HepG2 (cell line): ENCODE results near the gene KLHDC1. TPM values are rescaled to one million over a fixed set of nuclear protein-coding genes. Genes with fewer than 3 reads are reported as not detected.

ENCODE experiments used
- CEBPG ChIP-seq: IDR thresholded peaks from 2 replicates; pipeline ENCODE4 v1.6.1; 2016
- CTCF ChIP-seq: sonication (generic); formaldehyde crosslinking; IDR thresholded peaks from 2 replicates; pipeline ENCODE4 v1.5.0; 2020; ENCODE audit warnings: mild to moderate bottlenecking, missing genetic modification reagents, moderate library complexity
- ERF ChIP-seq: IDR thresholded peaks from 2 replicates; pipeline ENCODE4 v1.6.1; 2018; ENCODE audit warnings: missing biosample characterization, missing genetic modification reagents
- FOXP1 ChIP-seq, 2 experiments: fragments of 450-650 bp in 1 of 2; IDR thresholded peaks; 2 replicates each; pipeline ENCODE4 v1.6.1; 2017 to 2018; ENCODE audit warnings: antibody characterized with exemption in 1 of 2
- HNF4A ChIP-seq: sonication (generic); formaldehyde crosslinking; IDR thresholded peaks from 2 replicates; pipeline ENCODE4 v1.4.0; 2020; ENCODE audit warnings: missing genetic modification reagents
- IKZF5 ChIP-seq: IDR thresholded peaks from 2 replicates; pipeline ENCODE4 v1.6.1; 2018; ENCODE audit warnings: missing genetic modification reagents, mild to moderate bottlenecking, missing compliant biosample characterization
- JUND ChIP-seq: sonication (generic); formaldehyde crosslinking; IDR thresholded peaks from 2 replicates; pipeline ENCODE4 v1.8.0; 2022; ENCODE audit warnings: mild to moderate bottlenecking, missing genetic modification reagents
- NR2F6 ChIP-seq, 2 experiments: IDR thresholded peaks; 2 replicates each; pipeline ENCODE4 v1.6.1; 2016; ENCODE audit warnings: antibody characterized with exemption in 1 of 2, mild to moderate bottlenecking in 1 of 2
- RARG ChIP-seq: sonication (generic); formaldehyde crosslinking; IDR thresholded peaks from 2 replicates; pipeline ENCODE4 v1.4.0; 2020; ENCODE audit warnings: low read depth, mild to moderate bottlenecking, missing genetic modification reagents
- STAT5B ChIP-seq: sonication (generic); formaldehyde crosslinking; IDR thresholded peaks from 2 replicates; pipeline ENCODE4 v1.4.0; 2020; ENCODE audit warnings: missing genetic modification reagents
- TBL1XR1 ChIP-seq: fragments of 150-350 bp; IDR thresholded peaks from 2 replicates; pipeline ENCODE4 v1.6.1; 2014; ENCODE audit warnings: borderline replicate concordance, low read length; ENCODE audit not compliant: partially characterized antibody
- THRA ChIP-seq: sonication (generic); formaldehyde crosslinking; IDR thresholded peaks from 2 replicates; pipeline ENCODE4 v1.4.0; 2020; ENCODE audit warnings: missing genetic modification reagents, borderline replicate concordance
- ZMYM4 ChIP-seq: sonication (generic); formaldehyde crosslinking; IDR thresholded peaks from 2 replicates; pipeline ENCODE4 v1.8.1; 2023; ENCODE audit warnings: mild to moderate bottlenecking, missing genetic modification reagents
- ZNF646 ChIP-seq: sonication (generic); formaldehyde crosslinking; IDR thresholded peaks from 2 replicates; pipeline ENCODE4 v1.9.0; 2021; ENCODE audit warnings: mild to moderate bottlenecking, missing genetic modification reagents
- polyA plus RNA-seq, 8 experiments: library from polyadenylated mRNA; depleted of rRNA in 3 of 8; stranded (reverse) in 7 of 8; unstranded in 1 of 8; fragments of >200 nt; fragmentation: Illumina TruSeq in 4 of 8; extraction: Trizol in 4 of 8; gene quantifications; 2 replicates each; pipeline versions ENCODE4 v1.2.1 to v1.2.3, GENCODE V29; 2011 to 2016; ENCODE audit warnings: low read depth in 4 of 8, missing spikeins in 1 of 8, mixed read lengths in 1 of 8; ENCODE audit not compliant: insufficient read depth in 1 of 8
- total RNA-seq, 5 experiments: library from RNA; depleted of rRNA; stranded (reverse); fragments of >200 nt; fragmentation: Illumina TruSeq; extraction: Trizol; gene quantifications; 2 replicates each; pipeline ENCODE4 v1.2.3, GENCODE V29; 2016; ENCODE audit warnings: low read depth in 1 of 5
- TF ChIP-seq, protein P1 (sequence below): sonication (generic); formaldehyde crosslinking; IDR thresholded peaks from 2 replicates; pipeline ENCODE4 v1.4.0; 2020; ENCODE audit warnings: missing genetic modification reagents

Gene KLHDC1
- total and polyA plus RNA-seq, 2 of the 13 experiments (the other 11 are each of a cell fraction or from before 2014, with no cell fraction given) = 0.11 TPM; not detected in 1

- TF ChIP-seq CTCF (CRISPR knock-in tag) = no peak
- TF ChIP-seq ERF (CRISPR knock-in tag) = 0 out of 2 replicates have a peak, but pooled peaks have one; percentile 22
- TF ChIP-seq FOXP1 (IDR thresholded peaks at IDR 0.05) = no peak
- peak; percentile 90 for TF ChIP-seq FOXP1 (CRISPR knock-in tag; IDR thresholded peaks at IDR 0.05)
- TF ChIP-seq NR2F6 (IDR thresholded peaks at IDR 0.05) = peak; percentile 13; the same call in 1 of the 2 replicates
- TF ChIP-seq NR2F6 (CRISPR knock-in tag; IDR thresholded peaks at IDR 0.05) = no peak
- TF ChIP-seq, protein P1, sequence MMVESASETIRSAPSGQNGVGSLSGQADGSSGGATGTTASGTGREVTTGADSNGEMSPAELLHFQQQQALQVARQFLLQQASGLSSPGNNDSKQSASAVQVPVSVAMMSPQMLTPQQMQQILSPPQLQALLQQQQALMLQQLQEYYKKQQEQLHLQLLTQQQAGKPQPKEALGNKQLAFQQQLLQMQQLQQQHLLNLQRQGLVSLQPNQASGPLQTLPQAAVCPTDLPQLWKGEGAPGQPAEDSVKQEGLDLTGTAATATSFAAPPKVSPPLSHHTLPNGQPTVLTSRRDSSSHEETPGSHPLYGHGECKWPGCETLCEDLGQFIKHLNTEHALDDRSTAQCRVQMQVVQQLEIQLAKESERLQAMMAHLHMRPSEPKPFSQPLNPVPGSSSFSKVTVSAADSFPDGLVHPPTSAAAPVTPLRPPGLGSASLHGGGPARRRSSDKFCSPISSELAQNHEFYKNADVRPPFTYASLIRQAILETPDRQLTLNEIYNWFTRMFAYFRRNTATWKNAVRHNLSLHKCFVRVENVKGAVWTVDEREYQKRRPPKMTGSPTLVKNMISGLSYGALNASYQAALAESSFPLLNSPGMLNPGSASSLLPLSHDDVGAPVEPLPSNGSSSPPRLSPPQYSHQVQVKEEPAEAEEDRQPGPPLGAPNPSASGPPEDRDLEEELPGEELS (CRISPR knock-in tag) = peak; percentile 64
- peak; percentile 54; the same call in 1 of the 2 replicates for TF ChIP-seq THRA (CRISPR knock-in tag)
- no peak for TF ChIP-seq RARG
- peak; percentile 58; the same call in 1 of the 2 replicates for TF ChIP-seq IKZF5 (CRISPR knock-in tag)
- peak; percentile 83; the same call in 1 of the 2 replicates for TF ChIP-seq ZNF646 (CRISPR knock-in tag)
- peak; percentile 25; the same call in 1 of the 2 replicates for TF ChIP-seq HNF4A (CRISPR knock-in tag)
- peak; percentile 44 for TF ChIP-seq TBL1XR1
- no peak for TF ChIP-seq STAT5B (CRISPR knock-in tag)
- TF ChIP-seq ZMYM4 (CRISPR knock-in tag) = peak; percentile 31; the same call in 1 of the 2 replicates
- peak; percentile 89 for TF ChIP-seq CEBPG (CRISPR knock-in tag)
- 0 out of 2 replicates have a peak, but pooled peaks have one; percentile 39 for TF ChIP-seq JUND (CRISPR knock-in tag)
Measured at GRCh38 chr14:49659526-49660455, 33.1 kb upstream of the KLHDC1 start (continued).
